Stimulated activated CD4-positive, alpha-beta T cell treated with anti-CD3 and anti-CD28 coated beads, Interleukin-15, amount 100 ng/mL, for 1 hour (primary cell): ENCODE measurements around the gene MARK3.

Experiments
- DNase-seq, 2 donors: peaks; one replicate each; pipeline ENCODE4 v3.0.0-alpha.2; 2020; ENCODE audit warnings: low read depth in 1 of 2, low spot score in 1 of 2

Gene MARK3

GRCh38 chr14:103485504-103485903, 100.3 kb downstream of the MARK3 start:
- DNase-seq, result no peak

- DNase-seq, result no peak
Observed at GRCh38 chr14:103488071-103488470, 102.9 kb downstream of the MARK3 start.

GRCh38 chr14:103488960-103489359, 103.7 kb downstream of the MARK3 start:
- DNase-seq, result no peak

- no peak for DNase-seq
Observed at GRCh38 chr14:103489621-103490020, 104.4 kb downstream of the MARK3 start.

- no peak for DNase-seq
Observed at GRCh38 chr14:103491691-103492090, 106.5 kb downstream of the MARK3 start.

- no peak for DNase-seq
Observed at GRCh38 chr14:103492156-103492925, 107.1 kb downstream of the MARK3 start.

- no peak for DNase-seq
Observed at GRCh38 chr14:103495854-103496253, 110.6 kb downstream of the MARK3 start.

- no peak for DNase-seq
Observed at GRCh38 chr14:103496776-103497175, 111.6 kb downstream of the MARK3 start.

GRCh38 chr14:103499709-103500108, 114.5 kb downstream of the MARK3 start:
- DNase-seq, result no peak

GRCh38 chr14:103500148-103500990, 115.2 kb downstream of the MARK3 start:
- DNase-seq, result peak; percentile 56 to 68

GRCh38 chr14:103501041-103501870, 116.0 kb downstream of the MARK3 start:
- DNase-seq, result no peak

GRCh38 chr14:103501921-103502669, 116.9 kb downstream of the MARK3 start:
- DNase-seq, result no peak

- DNase-seq, result no peak
Observed at GRCh38 chr14:103502877-103503276, 117.7 kb downstream of the MARK3 start.

- no peak for DNase-seq
Observed at GRCh38 chr14:103503296-103503695, 118.1 kb downstream of the MARK3 start.

GRCh38 chr14:103504991-103505565, 119.9 kb downstream of the MARK3 start:
- no peak for DNase-seq

- DNase-seq, result no peak
Observed at GRCh38 chr14:103507751-103508150, 122.5 kb downstream of the MARK3 start.

GRCh38 chr14:103508521-103509329, 123.5 kb downstream of the MARK3 start:
- DNase-seq, result no peak

- DNase-seq, result no peak
Observed at GRCh38 chr14:103509864-103510723, 124.9 kb downstream of the MARK3 start.
